GM08714 (cell line): Measurements from ENCODE around the gene TMEM213.

ENCODE experiments used
- H3K4me3 ChIP-seq: fragments of 200-500 bp; sonication (Bioruptor generic); 2 replicates; pipeline ENCODE4 v1.5.1; 2014; ENCODE audit warnings: mild to moderate bottlenecking, low read length, inconsistent platforms
- ZNF274 ChIP-seq: IDR thresholded peaks from 2 replicates; pipeline ENCODE4 v1.6.1; 2012; ENCODE audit warnings: mild to moderate bottlenecking, low read depth, low read length

TMEM213 gene

GRCh38 chr7:138869353-138869752, 71.6 kb downstream of the TMEM213 start:
- TF ChIP-seq ZNF274, result no peak
- no peak overlapping the region for H3K4me3 ChIP-seq

DNA sequence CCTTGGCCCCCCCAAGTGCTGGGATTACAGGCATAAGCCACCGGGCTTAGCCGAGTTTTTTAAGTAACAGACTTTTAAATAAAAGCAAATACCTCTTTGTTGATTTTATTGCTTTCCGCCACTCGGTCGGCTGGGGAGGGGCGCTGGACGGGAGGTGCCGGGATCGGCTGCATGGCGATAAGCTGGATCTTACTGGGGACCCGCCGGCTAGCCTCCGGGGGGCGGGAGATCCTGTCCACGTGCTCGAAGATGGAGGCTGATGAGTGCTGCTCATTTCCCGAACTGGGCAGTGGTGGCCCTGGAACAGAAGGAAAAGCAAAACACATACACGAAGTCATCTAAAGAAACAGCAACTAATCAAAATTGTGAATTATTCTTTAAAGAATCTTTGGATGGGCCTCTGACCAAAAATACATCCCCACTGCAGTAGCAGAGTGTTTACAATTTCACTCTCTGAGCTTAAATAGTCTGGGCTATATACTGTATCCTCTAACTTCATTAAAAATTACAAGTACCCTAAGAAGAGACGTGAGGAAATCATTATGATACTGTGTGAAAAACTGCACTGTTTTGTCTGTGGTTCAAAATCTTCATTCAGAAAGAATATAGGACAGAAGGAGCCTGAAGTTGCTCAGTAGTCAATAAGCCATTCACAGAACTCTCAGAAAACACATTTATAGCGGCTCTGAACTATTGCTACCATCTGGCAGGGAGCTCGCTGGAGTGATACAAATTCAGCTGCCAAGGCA, 73.4 kb downstream of the TMEM213 start:
- H3K4me3 ChIP-seq, result no peak overlapping the region
- no peak for TF ChIP-seq ZNF274

GRCh38 chr7:138871814-138872090, 74.0 kb downstream of the TMEM213 start:
- H3K4me3 ChIP-seq, result no peak overlapping the region
- no peak for TF ChIP-seq ZNF274

- TF ChIP-seq ZNF274, result no peak
- no peak overlapping the region for H3K4me3 ChIP-seq
These were observed 74.8 kb downstream of the TMEM213 start for GRCh38 chr7:138872576-138872975.

DNA sequence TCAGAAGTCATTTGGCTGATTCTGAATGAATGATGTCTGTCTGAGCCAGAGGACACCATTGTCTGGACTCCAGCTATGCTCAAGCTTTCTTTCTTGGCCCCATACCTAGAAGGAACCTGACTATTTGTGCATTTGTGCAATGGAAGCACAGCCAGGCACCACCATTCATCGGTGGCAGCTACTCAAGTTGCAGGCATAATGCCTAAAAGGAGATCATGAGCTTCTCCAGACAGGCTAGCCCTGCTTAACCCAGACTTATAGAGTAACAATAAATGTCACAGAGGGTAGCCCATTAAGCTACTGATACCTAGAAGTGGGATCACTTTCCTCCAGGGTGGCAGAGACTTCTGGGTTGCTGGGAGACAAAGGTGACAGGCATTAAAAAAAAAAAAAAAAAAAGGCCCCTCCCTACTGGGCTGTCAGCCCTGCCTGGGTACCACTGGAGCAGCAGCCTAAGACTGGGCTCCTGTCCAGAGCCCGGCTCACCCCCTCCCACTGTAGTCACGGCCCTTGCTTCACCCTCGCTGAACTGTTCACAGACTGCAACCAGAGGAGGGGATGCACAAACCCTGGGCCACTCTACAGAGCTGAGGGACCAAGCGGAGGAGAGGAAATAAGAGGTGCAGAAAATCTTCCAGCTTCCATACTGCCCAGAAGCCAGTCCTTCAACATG, 75.6 kb downstream of the TMEM213 start:
- no peak overlapping the region for H3K4me3 ChIP-seq
- no peak for TF ChIP-seq ZNF274

GRCh38 chr7:138875794-138876193, 78.0 kb downstream of the TMEM213 start:
- no peak overlapping the region for H3K4me3 ChIP-seq
- no peak for TF ChIP-seq ZNF274

DNA sequence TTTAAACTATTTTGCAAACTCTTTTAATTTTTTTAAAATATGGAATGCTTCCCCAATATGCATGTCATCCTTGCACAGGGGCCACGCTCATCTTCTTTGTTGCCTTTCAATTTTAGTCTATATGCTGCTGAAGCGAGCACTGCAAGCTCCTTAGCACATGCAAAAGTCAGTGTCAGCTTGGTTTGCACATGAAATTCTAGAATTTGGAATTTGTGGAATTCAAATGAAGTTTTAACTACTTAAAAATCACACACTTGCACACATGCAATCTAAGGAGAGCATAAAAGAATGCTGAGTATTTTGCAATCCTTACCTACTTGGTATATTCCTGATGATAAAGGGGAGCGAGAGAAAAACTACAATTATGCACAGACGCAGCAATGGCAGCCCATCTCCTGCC, 78.5 kb downstream of the TMEM213 start:
- H3K4me3 ChIP-seq, result no peak overlapping the region
- TF ChIP-seq ZNF274, result no peak

GRCh38 chr7:138878051-138878450, 80.3 kb downstream of the TMEM213 start:
- no peak overlapping the region for H3K4me3 ChIP-seq
- no peak for TF ChIP-seq ZNF274

DNA sequence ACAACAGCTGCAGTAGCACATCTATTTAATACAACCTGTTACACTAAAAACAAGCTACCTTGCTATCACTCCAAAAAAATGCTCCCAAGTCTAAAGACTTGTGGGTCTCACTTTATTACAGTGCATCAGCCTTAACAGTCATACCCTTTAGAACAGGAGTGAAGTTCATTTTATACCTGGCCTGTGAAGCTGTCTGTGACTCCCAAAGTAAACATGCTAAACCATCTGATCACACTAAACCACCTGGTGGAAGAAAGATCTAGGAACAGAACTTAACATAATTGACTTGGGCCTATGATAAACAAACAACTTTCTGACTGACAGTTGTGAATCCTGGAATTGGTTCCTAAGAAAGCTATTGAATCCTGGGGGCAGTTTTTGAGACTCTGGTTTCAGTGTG, 81.1 kb downstream of the TMEM213 start:
- no peak for TF ChIP-seq ZNF274
- no peak overlapping the region for H3K4me3 ChIP-seq

DNA sequence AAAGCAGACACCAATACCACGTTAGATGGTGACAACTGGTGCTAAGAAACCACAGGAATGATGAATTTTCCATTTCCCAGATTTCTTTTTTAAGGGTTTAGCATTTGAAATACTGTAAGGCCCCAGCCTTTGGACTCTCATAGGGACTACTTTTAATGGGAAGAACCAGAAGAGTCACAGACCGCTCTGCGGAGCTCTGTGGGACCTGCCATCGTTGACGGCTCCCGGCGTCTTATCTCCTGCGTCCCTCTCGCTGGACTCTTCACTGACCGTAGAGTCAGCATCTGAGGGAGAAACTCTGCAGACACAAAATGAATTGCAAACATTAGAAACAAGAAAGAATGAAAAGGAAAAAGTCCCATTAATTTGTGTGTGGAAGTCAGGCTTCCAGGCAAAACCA, 81.6 kb downstream of the TMEM213 start:
- no peak overlapping the region for H3K4me3 ChIP-seq
- no peak for TF ChIP-seq ZNF274

GRCh38 chr7:138880881-138881578, 83.2 kb downstream of the TMEM213 start:
- no peak for TF ChIP-seq ZNF274
- no peak overlapping the region for H3K4me3 ChIP-seq

DNA sequence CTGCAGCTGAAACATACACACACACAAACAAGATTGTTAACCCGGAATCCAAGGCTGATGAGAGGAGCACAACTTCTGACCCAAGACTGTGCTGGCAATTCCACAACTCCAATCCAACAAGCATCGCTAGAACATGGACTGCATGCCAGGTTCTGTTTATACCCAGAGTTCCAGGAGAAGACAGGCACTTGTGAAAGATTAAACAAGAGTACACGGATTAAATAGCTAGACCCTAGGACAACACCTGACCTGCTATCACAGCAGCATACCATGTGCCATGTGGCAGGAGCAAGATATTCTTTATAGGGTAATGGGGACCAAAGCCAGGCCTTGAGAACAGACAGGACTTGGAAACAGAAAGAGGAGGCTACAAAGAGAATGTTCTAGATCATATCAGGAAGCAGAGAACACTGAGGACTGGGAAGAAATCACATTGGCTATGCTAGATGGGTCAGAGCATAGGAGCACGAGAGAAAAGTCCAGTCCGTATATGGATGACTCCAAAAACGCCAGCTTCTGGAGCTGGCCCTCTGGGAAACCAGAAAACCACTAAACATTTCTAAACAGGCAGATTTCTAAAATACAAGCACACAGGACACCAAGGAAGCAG, 83.9 kb downstream of the TMEM213 start:
- no peak for TF ChIP-seq ZNF274

DNA sequence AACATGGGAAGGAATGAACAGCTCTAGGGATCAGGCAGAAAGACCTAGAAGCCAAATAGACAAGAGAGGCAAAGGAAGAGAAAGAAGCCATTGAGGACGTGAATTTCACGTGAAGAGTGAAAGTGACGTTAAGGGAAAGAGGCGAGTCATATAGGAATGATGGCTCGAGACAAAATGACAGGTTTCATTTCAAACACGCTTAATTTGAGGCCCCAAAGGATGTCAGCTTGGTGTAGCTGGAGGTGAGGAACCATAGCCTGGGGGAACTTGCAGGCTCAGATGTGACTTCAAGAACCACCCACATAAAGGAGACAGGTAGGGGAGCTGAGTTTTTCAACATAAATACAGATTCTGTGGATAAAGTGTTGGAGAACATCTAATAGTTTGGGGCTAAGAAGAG, 84.5 kb downstream of the TMEM213 start:
- TF ChIP-seq ZNF274, result no peak
- H3K4me3 ChIP-seq, result no peak overlapping the region

More for the DNA sequence above, 83.9 kb downstream of the TMEM213 start:
- H3K4me3 ChIP-seq, result no peak overlapping the region

- TF ChIP-seq ZNF274, result no peak
- H3K4me3 ChIP-seq, result no peak overlapping the region
These were observed 87.8 kb downstream of the TMEM213 start for GRCh38 chr7:138885383-138886147.
